ENCODE measurements around the gene HM13. TPM values are rescaled to one million over a fixed set of nuclear protein-coding genes. Genes with fewer than 3 reads are reported as not detected.

The HM13 gene
- total RNA-seq, 1 experiment from 2014 or later = 183 TPM

DNA sequence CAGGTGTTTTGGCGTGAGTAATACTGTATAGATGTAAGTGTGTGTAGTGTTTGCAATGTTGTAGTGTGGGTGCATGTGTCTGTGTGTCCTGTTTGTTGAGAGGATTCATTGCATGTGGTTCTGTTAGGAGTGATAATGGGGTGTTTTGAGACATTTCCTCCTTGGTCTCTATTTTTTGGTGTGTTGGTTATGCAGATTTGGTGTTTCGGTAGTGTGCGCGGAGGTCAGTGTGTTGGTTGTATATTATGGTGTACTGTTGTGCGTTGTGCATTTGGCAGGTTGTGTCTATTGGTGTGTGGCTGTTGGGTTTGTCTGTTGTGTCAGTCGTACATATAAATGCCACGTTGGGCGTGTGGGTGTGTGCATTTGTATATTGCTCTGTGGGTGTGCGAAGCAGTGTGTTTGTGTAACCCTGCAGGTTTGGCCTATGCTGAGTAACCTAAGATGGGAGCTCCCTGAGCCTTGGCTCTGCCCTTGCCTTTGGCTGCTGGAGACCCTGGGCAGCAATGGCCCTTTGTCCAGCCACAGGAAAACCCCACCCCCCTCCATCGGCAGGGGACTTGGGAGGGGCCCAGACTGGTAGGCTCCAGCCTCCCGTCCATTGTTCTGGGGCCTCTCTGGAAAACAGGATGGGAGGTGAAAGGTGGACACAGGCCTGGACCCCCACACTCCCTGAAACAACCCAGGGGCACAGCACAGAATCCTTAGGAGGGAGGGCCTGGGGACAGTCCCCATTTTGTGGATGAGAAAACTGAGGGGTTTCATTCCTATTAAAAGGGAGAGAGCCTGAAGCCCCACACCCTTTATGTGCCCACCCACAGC lies 80.5 kb downstream of the HM13 start:
- Histone ChIP-seq H2AFZ (ENCODE audit: low read depth, low read length, poor library complexity, severe bottlenecking) (no peak overlapping the region), H3K79me2 (ENCODE audit: insufficient read depth, low read length) (peaks cover 22% of the 10 kb centered on the region), H3K27me3 (ENCODE audit: insufficient read depth, low read length) (no peaks in the 10 kb centered on the region), H3K4me1 (ENCODE audit: control insufficient read depth in 1 of 2, insufficient read depth in 2 of 2, low read length in 2 of 2) (peaks cover 68 to 89% of the 10 kb centered on the region in 2 experiments), H3K9me3 (ENCODE audit: control insufficient read depth in 1 of 2, insufficient read depth in 1 of 2, low read depth in 1 of 2, low read length in 2 of 2) (no peaks in the 10 kb centered on the region), H3K9ac (ENCODE audit: low read length) (peak overlapping the region; percentile 69), H3K27ac (ENCODE audit: low read depth, low read length) (peak overlapping the region; percentile 98), H3K4me2 (ENCODE audit: low read length) (peak overlapping the region; percentile 81), H3K9me2 (ENCODE audit: insufficient read depth) (no peaks in the 10 kb centered on the region), H4K20me1 (ENCODE audit: insufficient read depth) (no peaks in the 10 kb centered on the region), H3K36me3 (ENCODE audit: control insufficient read depth in 1 of 2, insufficient read depth in 2 of 2, low read length in 2 of 2) (no peaks in the 10 kb centered on the region), H3K4me3 (replicated peaks in 1 of 2; ENCODE audit: low read depth in 1 of 2, low read length in 2 of 2) (peak overlapping the region; percentile 51 to 58)
- intact Hi-C loops (cut with micrococcal nuclease) = no loop called here
- CTCF ChIA-PET = interaction anchor here (1.8 to 2.2 kb wide), 3 partner anchors 26 to 34 kb away, joined by 7 to 13 read pairs (median 8); no protein-coding TSS in a partner anchor
- no peak for TF ChIP-seq EZH2 (IDR thresholded peaks at IDR 0.05)
- no peak for TF ChIP-seq JUND (IDR thresholded peaks at IDR 0.05)
- peak; percentile 22 for TF ChIP-seq POLR2AphosphoS5 (IDR thresholded peaks at IDR 0.05; ENCODE audit: low read depth, low read length)
- no peak for TF ChIP-seq RAD21 (IDR thresholded peaks at IDR 0.05; ENCODE audit: low read depth)
- TF ChIP-seq, protein P1, sequence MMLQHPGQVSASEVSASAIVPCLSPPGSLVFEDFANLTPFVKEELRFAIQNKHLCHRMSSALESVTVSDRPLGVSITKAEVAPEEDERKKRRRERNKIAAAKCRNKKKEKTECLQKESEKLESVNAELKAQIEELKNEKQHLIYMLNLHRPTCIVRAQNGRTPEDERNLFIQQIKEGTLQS (IDR thresholded peaks at IDR 0.05) = no peak
- no peak for TF ChIP-seq EGR1 (IDR thresholded peaks at IDR 0.05; ENCODE audit: low read depth)
- TF ChIP-seq, protein P2, sequence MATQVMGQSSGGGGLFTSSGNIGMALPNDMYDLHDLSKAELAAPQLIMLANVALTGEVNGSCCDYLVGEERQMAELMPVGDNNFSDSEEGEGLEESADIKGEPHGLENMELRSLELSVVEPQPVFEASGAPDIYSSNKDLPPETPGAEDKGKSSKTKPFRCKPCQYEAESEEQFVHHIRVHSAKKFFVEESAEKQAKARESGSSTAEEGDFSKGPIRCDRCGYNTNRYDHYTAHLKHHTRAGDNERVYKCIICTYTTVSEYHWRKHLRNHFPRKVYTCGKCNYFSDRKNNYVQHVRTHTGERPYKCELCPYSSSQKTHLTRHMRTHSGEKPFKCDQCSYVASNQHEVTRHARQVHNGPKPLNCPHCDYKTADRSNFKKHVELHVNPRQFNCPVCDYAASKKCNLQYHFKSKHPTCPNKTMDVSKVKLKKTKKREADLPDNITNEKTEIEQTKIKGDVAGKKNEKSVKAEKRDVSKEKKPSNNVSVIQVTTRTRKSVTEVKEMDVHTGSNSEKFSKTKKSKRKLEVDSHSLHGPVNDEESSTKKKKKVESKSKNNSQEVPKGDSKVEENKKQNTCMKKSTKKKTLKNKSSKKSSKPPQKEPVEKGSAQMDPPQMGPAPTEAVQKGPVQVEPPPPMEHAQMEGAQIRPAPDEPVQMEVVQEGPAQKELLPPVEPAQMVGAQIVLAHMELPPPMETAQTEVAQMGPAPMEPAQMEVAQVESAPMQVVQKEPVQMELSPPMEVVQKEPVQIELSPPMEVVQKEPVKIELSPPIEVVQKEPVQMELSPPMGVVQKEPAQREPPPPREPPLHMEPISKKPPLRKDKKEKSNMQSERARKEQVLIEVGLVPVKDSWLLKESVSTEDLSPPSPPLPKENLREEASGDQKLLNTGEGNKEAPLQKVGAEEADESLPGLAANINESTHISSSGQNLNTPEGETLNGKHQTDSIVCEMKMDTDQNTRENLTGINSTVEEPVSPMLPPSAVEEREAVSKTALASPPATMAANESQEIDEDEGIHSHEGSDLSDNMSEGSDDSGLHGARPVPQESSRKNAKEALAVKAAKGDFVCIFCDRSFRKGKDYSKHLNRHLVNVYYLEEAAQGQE (IDR thresholded peaks at IDR 0.05; ENCODE audit: low read depth) = no peak
- TSS peak; percentile 81 for BruUV-seq (replicated peaks)
- DNase-seq (ENCODE audit: low read depth, low spot score) (no peak), ATAC-seq (no peak; the same call in 1 of the 2 replicates)
- RAD21 ChIA-PET (ENCODE audit: low non-redundant PET in 1 of 2, low total read pairs in 2 of 2, uncharacterized antibody in 2 of 2, unreplicated experiment in 2 of 2) = interaction anchor here in 1 of 2 experiments (1.2 kb wide), 1 partner anchor 10 kb away, joined by 4 read pairs; no protein-coding TSS in a partner anchor
- POLR2A ChIA-PET = interaction anchor here (1.6 to 20.0 kb wide), 3 partner anchors 12 to 28 kb away, joined by 6 to 1106 read pairs (median 101); partner anchors contain the start of gene ID1

All from HCT116 (cell line).